Thyroid gland (tissue), 4 donors: ENCODE data around the gene IKZF2.

Experiments used
- CTCF ChIP-seq, 6 experiments: fragments of 200-600 bp in 3 of 6; fragments of 450-650 bp in 3 of 6; sonication (generic) in 3 of 6; IDR thresholded peaks; one replicate each; pipeline ENCODE4 v1.5.1; 2016 to 2019; ENCODE audit warnings: antibody characterized with exemption in 6 of 6, mild to moderate bottlenecking in 2 of 6, inconsistent platforms in 1 of 6, moderate library complexity in 1 of 6
- POLR2A ChIP-seq, 2 donors: fragments of 450-650 bp; IDR thresholded peaks; one replicate each; pipeline ENCODE4 v1.6.1; 2017; ENCODE audit warnings: antibody characterized with exemption in 2 of 2, mild to moderate bottlenecking in 2 of 2, moderate library complexity in 1 of 2

- no peak for TF ChIP-seq CTCF (IDR thresholded peaks at IDR 0.05)
- no peak for TF ChIP-seq POLR2A (IDR thresholded peaks at IDR 0.05)
Measured at GRCh38 chr2:213172641-213173040, 21.2 kb upstream of the IKZF2 start.
